IMR-90 (cell line): Measurements from ENCODE around the gene TIFAB. TPM values are rescaled to one million over a fixed set of nuclear protein-coding genes. Genes with fewer than 3 reads are reported as not detected.

ENCODE experiments used
- ATAC-seq: fragments of 200-7000 bp; cut with Tn5 transposase; 2 replicates; pipeline ENCODE4 v1.9.1; 2020; ENCODE audit warnings: low read depth, mild to moderate bottlenecking, moderate library complexity
- BruUV-seq: library from RNA; stranded (reverse); fragments of 400-500 nt; replicated peaks from 2 replicates; lab custom pipeline; 2021; lab: Mats Ljungman, UMichigan
- CTCF ChIA-PET: fragments of 300-600 bp; formaldehyde crosslinking; extraction: SDS; loops from one replicate; lab custom pipeline; 2021; ENCODE audit warnings: antibody characterized with exemption; lab: Yijun Ruan, JAX
- POLR2A ChIA-PET: fragments of 300-600 bp; sonication (Branson Sonifier 250); formaldehyde crosslinking; loops from one replicate; lab custom pipeline; 2022; ENCODE audit warnings: antibody characterized with exemption; ENCODE audit not compliant: unreplicated experiment; lab: Charles Lee
- DNase-seq: peaks from one replicate; pipeline ENCODE4 v3.0.0; 2013
- H2AFZ ChIP-seq: replicated peaks from 2 replicates; pipeline ENCODE3; 2013; ENCODE audit warnings: low read length, mild to moderate bottlenecking; ENCODE audit not compliant: poor library complexity
- H2AK5ac ChIP-seq: 2 replicates; pipeline ENCODE4 v1.6.1; 2013; ENCODE audit warnings: low read depth, low read length, inconsistent platforms
- H2AK9ac ChIP-seq: replicated peaks from 2 replicates; pipeline ENCODE3; 2013; ENCODE audit warnings: mild to moderate bottlenecking, low read depth, low read length, moderate library complexity; ENCODE audit not compliant: poor library complexity
- H2BK120ac ChIP-seq: 2 replicates; pipeline ENCODE4 v1.6.1; 2013; ENCODE audit warnings: low read depth, low read length, inconsistent platforms
- H2BK15ac ChIP-seq: 3 replicates; pipeline ENCODE4 v1.6.1; 2013; ENCODE audit warnings: low read depth, low read length, inconsistent platforms
- H2BK20ac ChIP-seq: 2 replicates; pipeline ENCODE4 v1.6.1; 2013; ENCODE audit warnings: low read depth, mild to moderate bottlenecking, inconsistent platforms, low read length, moderate library complexity
- H2BK5ac ChIP-seq: 2 replicates; pipeline ENCODE4 v1.6.1; 2013; ENCODE audit warnings: mild to moderate bottlenecking, low read depth, low read length, inconsistent platforms; ENCODE audit not compliant: poor library complexity, severe bottlenecking
- H3K14ac ChIP-seq: replicated peaks from 2 replicates; pipeline ENCODE4 v1.6.1; 2013; ENCODE audit warnings: low read depth, low read length, inconsistent platforms
- H3K18ac ChIP-seq: 2 replicates; pipeline ENCODE4 v1.6.1; 2013; ENCODE audit warnings: low read depth, low read length, control low read depth
- H3K23ac ChIP-seq: 2 replicates; pipeline ENCODE4 v1.6.1; 2013; ENCODE audit warnings: low read depth, low read length, inconsistent platforms
- H3K27ac ChIP-seq: 2 replicates; pipeline ENCODE4 v1.5.1; 2013; ENCODE audit warnings: mild to moderate bottlenecking, control low read depth, low read length; ENCODE audit not compliant: insufficient read depth
- H3K27me3 ChIP-seq: 2 replicates; pipeline ENCODE4 v1.6.1; 2013; ENCODE audit warnings: low read length; ENCODE audit not compliant: control insufficient read depth, insufficient read depth
- H3K36me3 ChIP-seq: 2 replicates; pipeline ENCODE4 v1.6.1; 2013; ENCODE audit warnings: low read length, mixed read lengths; ENCODE audit not compliant: control insufficient read depth, insufficient read depth
- H3K4ac ChIP-seq: 2 replicates; pipeline ENCODE4 v1.6.1; 2013; ENCODE audit warnings: low read depth, low read length, inconsistent platforms
- H3K4me1 ChIP-seq: 2 replicates; pipeline ENCODE4 v1.6.1; 2013; ENCODE audit warnings: low read length, mixed read lengths; ENCODE audit not compliant: control insufficient read depth, insufficient read depth
- H3K4me2 ChIP-seq: 2 replicates; pipeline ENCODE4 v1.6.1; 2013; ENCODE audit warnings: low read depth, mild to moderate bottlenecking, control low read depth, low read length, moderate library complexity
- H3K4me3 ChIP-seq: 2 replicates; pipeline ENCODE4 v1.5.1; 2013; ENCODE audit warnings: low read depth, mild to moderate bottlenecking, control low read depth, low read length, moderate library complexity; ENCODE audit not compliant: insufficient read depth
- H3K56ac ChIP-seq: 2 replicates; pipeline ENCODE4 v1.6.1; 2013; ENCODE audit warnings: low read length, inconsistent platforms; ENCODE audit not compliant: insufficient read depth; ENCODE audit errors: extremely low read depth
- H3K79me1 ChIP-seq, 2 experiments: 2 replicates each; pipeline ENCODE4 v1.6.1; 2013; ENCODE audit warnings: low read length in 2 of 2, inconsistent platforms in 1 of 2, low read depth in 1 of 2
- H3K9ac ChIP-seq: 2 replicates; pipeline ENCODE4 v1.6.1; 2013; ENCODE audit warnings: low read depth, low read length, control low read depth
- H3K9me1 ChIP-seq: 2 replicates; pipeline ENCODE4 v1.6.1; 2013; ENCODE audit warnings: low read length, inconsistent platforms; ENCODE audit not compliant: insufficient read depth
- H3K9me3 ChIP-seq: 2 replicates; pipeline ENCODE4 v1.6.1; 2013; ENCODE audit warnings: low read length; ENCODE audit not compliant: control insufficient read depth, insufficient read depth
- H4K20me1 ChIP-seq: 2 replicates; pipeline ENCODE4 v1.6.1; 2013; ENCODE audit warnings: low read length, inconsistent platforms; ENCODE audit not compliant: insufficient read depth
- H4K5ac ChIP-seq: 2 replicates; pipeline ENCODE4 v1.6.1; 2013; ENCODE audit warnings: mild to moderate bottlenecking, low read depth, low read length, control low read depth
- H4K8ac ChIP-seq, 2 experiments: 2 replicates each; pipeline ENCODE4 v1.6.1; 2013; ENCODE audit warnings: low read depth in 2 of 2, low read length in 2 of 2, control low read depth in 1 of 2, inconsistent platforms in 1 of 2
- H4K91ac ChIP-seq: 2 replicates; pipeline ENCODE4 v1.6.1; 2013; ENCODE audit warnings: low read depth, low read length, inconsistent platforms; ENCODE audit not compliant: insufficient read depth
- BHLHE40 ChIP-seq: fragments of 150-350 bp; IDR thresholded peaks from 2 replicates; pipeline ENCODE4 v1.6.1; 2016; ENCODE audit warnings: mild to moderate bottlenecking, low read depth, low read length
- CEBPB ChIP-seq: IDR thresholded peaks from 2 replicates; pipeline ENCODE4 v1.6.1; 2012; ENCODE audit warnings: low read depth, low read length, improper control_type of control experiment
- CHD1 ChIP-seq: IDR thresholded peaks from 2 replicates; pipeline ENCODE4 v1.6.1; 2012; ENCODE audit warnings: low read depth, low read length, improper control_type of control experiment
- CTCF ChIP-seq: conservative IDR thresholded peaks from 2 replicates; pipeline ENCODE4 v1.5.1; 2012; ENCODE audit warnings: mild to moderate bottlenecking, low read depth, low read length, improper control_type of control experiment
- FOS ChIP-seq: fragments of 150-350 bp; IDR thresholded peaks from 2 replicates; pipeline ENCODE4 v1.6.1; 2016; ENCODE audit warnings: low read depth, low read length
- MAFK ChIP-seq: IDR thresholded peaks from 2 replicates; pipeline ENCODE4 v1.6.1; 2012; ENCODE audit warnings: low read depth, low read length, improper control_type of control experiment
- MAZ ChIP-seq: IDR thresholded peaks from 2 replicates; pipeline ENCODE4 v1.6.1; 2012; ENCODE audit warnings: low read depth, mild to moderate bottlenecking, low read length, improper control_type of control experiment, moderate library complexity, borderline replicate concordance
- MXI1 ChIP-seq: IDR thresholded peaks from 2 replicates; pipeline ENCODE4 v1.6.1; 2012; ENCODE audit warnings: low read depth, mild to moderate bottlenecking, low read length, moderate library complexity, borderline replicate concordance
- NFE2L2 ChIP-seq: fragments of 150-350 bp; IDR thresholded peaks from 2 replicates; pipeline ENCODE4 v1.6.1; 2016; ENCODE audit warnings: low read depth, mild to moderate bottlenecking, low read length
- POLR2A ChIP-seq: IDR thresholded peaks from 2 replicates; pipeline ENCODE4 v1.6.1; 2012; ENCODE audit warnings: mild to moderate bottlenecking, low read depth, low read length
- RAD21 ChIP-seq: IDR thresholded peaks from 2 replicates; pipeline ENCODE4 v1.6.1; 2012; ENCODE audit warnings: low read length, improper control_type of control experiment
- RCOR1 ChIP-seq: IDR thresholded peaks from 2 replicates; pipeline ENCODE4 v1.6.1; 2012; ENCODE audit warnings: mild to moderate bottlenecking, low read length, improper control_type of control experiment; ENCODE audit not compliant: insufficient replicate concordance
- RFX5 ChIP-seq: IDR thresholded peaks from 2 replicates; pipeline ENCODE4 v1.8.0; 2012; ENCODE audit warnings: low read depth, mild to moderate bottlenecking, low read length, moderate library complexity
- SMC3 ChIP-seq: fragments of 150-350 bp; IDR thresholded peaks from 2 replicates; pipeline ENCODE4 v1.6.1; 2016; ENCODE audit warnings: low read depth, mild to moderate bottlenecking, antibody characterized with exemption, low read length, moderate library complexity
- WGBS, 2 experiments: methylation state at CpG; one replicate each; pipeline versions ENCODE4 v1.1.5 to v1.1.7; 2013; ENCODE audit warnings: missing lambda C conversion rate in 2 of 2; ENCODE audit not compliant: insufficient read length in 1 of 2; ENCODE audit errors: extremely low coverage in 2 of 2; 5-methylcytosine and 5-hydroxymethylcytosine counted together
- dilution Hi-C: fragments of 300-500 bp; cut with HindIII; formaldehyde crosslinking; loops from one replicate; pipeline ENCODE4 v1.14.3; 2018; ENCODE audit warnings: low sequenced_read_pairs; ENCODE audit not compliant: unreplicated experiment
- in situ Hi-C: fragments of 300-500 bp; cut with MboI; formaldehyde crosslinking; loops from 3 replicates; pipeline ENCODE4 v1.14.3; 2019; ENCODE audit warnings: low sequenced_read_pairs, inconsistent platforms, mixed read lengths
- intact Hi-C: fragments of 100-400 bp; cut with micrococcal nuclease; formaldehyde crosslinking; loops from 2 replicates; pipeline ENCODE4 v1.10.0; 2022
- polyA plus RNA-seq, 3 experiments: library from polyadenylated mRNA; depleted of rRNA; stranded (reverse); fragments of >200 nt; gene quantifications; 2 replicates each; pipeline ENCODE4 v1.2.3, GENCODE V29; 2012; ENCODE audit warnings: low replicate concordance in 1 of 3
- total RNA-seq: library from RNA; depleted of rRNA; stranded (reverse); fragments of >200 nt; gene quantifications from 2 replicates; pipeline ENCODE4 v1.2.3, GENCODE V29; 2012
- TF ChIP-seq, protein P1 (sequence below): fragments of 150-350 bp; IDR thresholded peaks from 2 replicates; pipeline ENCODE4 v1.6.1; 2016; ENCODE audit warnings: low read depth, mild to moderate bottlenecking, low read length, moderate library complexity, borderline replicate concordance
- TF ChIP-seq, protein P2 (sequence below): fragments of 150-350 bp; IDR thresholded peaks from 2 replicates; pipeline ENCODE4 v1.6.1; 2017; ENCODE audit warnings: mild to moderate bottlenecking, antibody characterized with exemption, low read length, low read depth

Gene TIFAB
- total and polyA plus RNA-seq, 2 of the 4 experiments (the other 2 are of a cell fraction), result not detected

GRCh38 chr5:135446615-135447014 lies 5.5 kb downstream of the TIFAB start:
- Histone ChIP-seq H3K9ac (no peak overlapping the region), H4K8ac (no peak overlapping the region), H3K27ac (no peak overlapping the region), H4K20me1 (no peaks in the 10 kb centered on the region), H3K36me3 (no peaks in the 10 kb centered on the region), H2BK120ac (no peak overlapping the region), H4K5ac (no peak overlapping the region), H3K23ac (no peak overlapping the region), H3K9me1 (no peaks in the 10 kb centered on the region), H3K4me2 (no peak overlapping the region), H3K14ac (no peak overlapping the region), H2AK5ac (no peak overlapping the region), H4K91ac (no peak overlapping the region), H3K27me3 (peaks cover 36% of the 10 kb centered on the region), H3K4ac (no peak overlapping the region), H2AK9ac (no peak overlapping the region), H3K56ac (no peak overlapping the region), H2BK15ac (no peak overlapping the region), H3K4me1 (peaks cover 2% of the 10 kb centered on the region; the same call in 1 of the 2 replicates), H3K79me1 (no peaks in the 10 kb centered on the region), H3K9me3 (no peaks in the 10 kb centered on the region; the same call in 1 of the 2 replicates), H3K18ac (no peak overlapping the region), H2BK20ac (no peak overlapping the region), H3K4me3 (no peak overlapping the region), H2AFZ (no peak overlapping the region), H2BK5ac (no peak overlapping the region)
- dilution Hi-C loops, result no loop called here
- WGBS, 2 experiments, result 100% methylated on average over 1 of the region's 7 CpGs; no CpG with 5 or more reads in 1 of the 2 experiments
- ATAC-seq (no peak), DNase-seq (no peak)
- TF ChIP-seq RFX5 (no peak), NFE2L2 (no peak), CHD1 (no peak), RAD21 (no peak), POLR2A (no peak), MXI1 (no peak), SMC3 (no peak), RCOR1 (no peak), FOS (no peak), MAFK (no peak), CEBPB (no peak), CTCF (no peak), MAZ (no peak), BHLHE40 (no peak)
- TF ChIP-seq, protein P1, sequence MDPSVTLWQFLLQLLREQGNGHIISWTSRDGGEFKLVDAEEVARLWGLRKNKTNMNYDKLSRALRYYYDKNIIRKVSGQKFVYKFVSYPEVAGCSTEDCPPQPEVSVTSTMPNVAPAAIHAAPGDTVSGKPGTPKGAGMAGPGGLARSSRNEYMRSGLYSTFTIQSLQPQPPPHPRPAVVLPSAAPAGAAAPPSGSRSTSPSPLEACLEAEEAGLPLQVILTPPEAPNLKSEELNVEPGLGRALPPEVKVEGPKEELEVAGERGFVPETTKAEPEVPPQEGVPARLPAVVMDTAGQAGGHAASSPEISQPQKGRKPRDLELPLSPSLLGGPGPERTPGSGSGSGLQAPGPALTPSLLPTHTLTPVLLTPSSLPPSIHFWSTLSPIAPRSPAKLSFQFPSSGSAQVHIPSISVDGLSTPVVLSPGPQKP, result no peak
- TF ChIP-seq, protein P2, sequence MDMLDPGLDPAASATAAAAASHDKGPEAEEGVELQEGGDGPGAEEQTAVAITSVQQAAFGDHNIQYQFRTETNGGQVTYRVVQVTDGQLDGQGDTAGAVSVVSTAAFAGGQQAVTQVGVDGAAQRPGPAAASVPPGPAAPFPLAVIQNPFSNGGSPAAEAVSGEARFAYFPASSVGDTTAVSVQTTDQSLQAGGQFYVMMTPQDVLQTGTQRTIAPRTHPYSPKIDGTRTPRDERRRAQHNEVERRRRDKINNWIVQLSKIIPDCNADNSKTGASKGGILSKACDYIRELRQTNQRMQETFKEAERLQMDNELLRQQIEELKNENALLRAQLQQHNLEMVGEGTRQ, result no peak
- BruUV-seq, result no TSS peak
- POLR2A ChIA-PET, result no interaction called here
- intact Hi-C loops, result no loop called here
- in situ Hi-C loops, result no loop called here
- CTCF ChIA-PET, result interaction anchor here (1.2 kb wide), 1 partner anchor 11 kb away, joined by 3 read pairs; no protein-coding TSS in a partner anchor
